Non-pigmented ciliary epithelial cell (primary cell): ENCODE data around the gene TGFBR1.

Experiments
- DNase-seq: peaks from one replicate; pipeline ENCODE4 v3.0.0-alpha.2; 2010; ENCODE audit warnings: low read depth

The TGFBR1 gene

GRCh38 chr9:99107421-99107820 is 2.5 kb downstream of the TGFBR1 start:
- no peak for DNase-seq

GRCh38 chr9:99108131-99108530 is 3.2 kb downstream of the TGFBR1 start:
- DNase-seq: no peak

- no peak for DNase-seq
Measured at GRCh38 chr9:99109522-99109921, 4.6 kb downstream of the TGFBR1 start.

- no peak for DNase-seq
Measured at GRCh38 chr9:99112750-99113413, 8.0 kb downstream of the TGFBR1 start.

GRCh38 chr9:99113414-99114048 is 8.6 kb downstream of the TGFBR1 start:
- DNase-seq: no peak

- no peak for DNase-seq
Measured at GRCh38 chr9:99114049-99114440, 9.1 kb downstream of the TGFBR1 start.

GRCh38 chr9:99114846-99115500 is 10.1 kb downstream of the TGFBR1 start:
- no peak for DNase-seq

- DNase-seq: no peak
Measured at GRCh38 chr9:99116003-99116411, 11.1 kb downstream of the TGFBR1 start.

- DNase-seq: no peak
Measured at GRCh38 chr9:99118782-99119466, 14.0 kb downstream of the TGFBR1 start.

GRCh38 chr9:99119976-99120655 is 15.2 kb downstream of the TGFBR1 start:
- no peak for DNase-seq

GRCh38 chr9:99121604-99122003 is 16.7 kb downstream of the TGFBR1 start:
- no peak for DNase-seq

GRCh38 chr9:99124534-99125255 is 19.8 kb downstream of the TGFBR1 start:
- no peak for DNase-seq

- DNase-seq: no peak
Measured at GRCh38 chr9:99125446-99125845, 20.5 kb downstream of the TGFBR1 start.

GRCh38 chr9:99126312-99126711 is 21.4 kb downstream of the TGFBR1 start:
- DNase-seq: no peak

GRCh38 chr9:99127356-99128132 is 22.6 kb downstream of the TGFBR1 start:
- no peak for DNase-seq

- DNase-seq: no peak
Measured at GRCh38 chr9:99128133-99128406, 23.2 kb downstream of the TGFBR1 start.

- no peak for DNase-seq
Measured at GRCh38 chr9:99129091-99129490, 24.2 kb downstream of the TGFBR1 start.

GRCh38 chr9:99130069-99130468 is 25.2 kb downstream of the TGFBR1 start:
- DNase-seq: no peak

GRCh38 chr9:99133145-99133544 is 28.2 kb downstream of the TGFBR1 start:
- no peak for DNase-seq

- DNase-seq: peak; percentile 20
Measured at GRCh38 chr9:99134893-99135341, 30.0 kb downstream of the TGFBR1 start.

- no peak for DNase-seq
Measured at GRCh38 chr9:99135456-99135855, 30.5 kb downstream of the TGFBR1 start.
